ENCODE results near the gene PLD1. TPM values are rescaled to one million over a fixed set of nuclear protein-coding genes. Genes with fewer than 3 reads are reported as not detected.

PLD1 gene
- total RNA-seq, 2 donors from 2014 or later = 51.3 to 95.2 TPM

DNA sequence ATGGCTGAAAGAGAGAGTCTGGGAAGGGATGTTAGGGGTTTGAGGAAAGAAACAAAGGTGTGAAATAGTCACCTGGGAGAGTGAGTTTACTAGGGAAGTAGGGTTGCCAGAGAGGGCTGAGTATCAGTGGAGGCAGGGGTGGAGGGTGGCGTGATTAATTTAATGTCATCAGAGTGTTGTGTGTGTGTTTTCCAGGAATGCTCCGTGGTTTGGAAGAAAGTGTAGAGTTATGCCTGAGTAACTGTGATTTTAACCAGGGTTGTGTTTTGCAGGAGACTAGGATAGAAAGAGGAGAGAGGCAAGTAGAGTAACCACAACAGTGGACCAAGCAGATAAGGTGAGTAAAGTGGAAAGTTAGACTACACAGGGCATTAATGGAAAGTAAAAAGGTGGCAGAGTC, 27.2 kb downstream of the PLD1 start:
- Histone ChIP-seq H3K9me3 (no peaks in the 10 kb centered on the region), H3K4me1 (ENCODE audit: control insufficient read depth in 1 of 2, low read depth in 2 of 2) (peaks cover 5 to 6% of the 10 kb centered on the region in 2 donors), H3K27ac (no peak overlapping the region), H3K36me3 (no peaks in the 10 kb centered on the region), H3K4me3 (no peak overlapping the region), H3K27me3 (replicated peaks; ENCODE audit: insufficient read depth) (no peaks in the 10 kb centered on the region)
- TF ChIP-seq, protein P1, sequence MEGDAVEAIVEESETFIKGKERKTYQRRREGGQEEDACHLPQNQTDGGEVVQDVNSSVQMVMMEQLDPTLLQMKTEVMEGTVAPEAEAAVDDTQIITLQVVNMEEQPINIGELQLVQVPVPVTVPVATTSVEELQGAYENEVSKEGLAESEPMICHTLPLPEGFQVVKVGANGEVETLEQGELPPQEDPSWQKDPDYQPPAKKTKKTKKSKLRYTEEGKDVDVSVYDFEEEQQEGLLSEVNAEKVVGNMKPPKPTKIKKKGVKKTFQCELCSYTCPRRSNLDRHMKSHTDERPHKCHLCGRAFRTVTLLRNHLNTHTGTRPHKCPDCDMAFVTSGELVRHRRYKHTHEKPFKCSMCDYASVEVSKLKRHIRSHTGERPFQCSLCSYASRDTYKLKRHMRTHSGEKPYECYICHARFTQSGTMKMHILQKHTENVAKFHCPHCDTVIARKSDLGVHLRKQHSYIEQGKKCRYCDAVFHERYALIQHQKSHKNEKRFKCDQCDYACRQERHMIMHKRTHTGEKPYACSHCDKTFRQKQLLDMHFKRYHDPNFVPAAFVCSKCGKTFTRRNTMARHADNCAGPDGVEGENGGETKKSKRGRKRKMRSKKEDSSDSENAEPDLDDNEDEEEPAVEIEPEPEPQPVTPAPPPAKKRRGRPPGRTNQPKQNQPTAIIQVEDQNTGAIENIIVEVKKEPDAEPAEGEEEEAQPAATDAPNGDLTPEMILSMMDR (IDR thresholded peaks at IDR 0.05) = no peak
- ATAC-seq (ENCODE audit: insufficient number of reproducible peaks, low FRiP score, low read depth) (no peak), DNase-seq (ENCODE audit: low spot score) (no peak)

DNA sequence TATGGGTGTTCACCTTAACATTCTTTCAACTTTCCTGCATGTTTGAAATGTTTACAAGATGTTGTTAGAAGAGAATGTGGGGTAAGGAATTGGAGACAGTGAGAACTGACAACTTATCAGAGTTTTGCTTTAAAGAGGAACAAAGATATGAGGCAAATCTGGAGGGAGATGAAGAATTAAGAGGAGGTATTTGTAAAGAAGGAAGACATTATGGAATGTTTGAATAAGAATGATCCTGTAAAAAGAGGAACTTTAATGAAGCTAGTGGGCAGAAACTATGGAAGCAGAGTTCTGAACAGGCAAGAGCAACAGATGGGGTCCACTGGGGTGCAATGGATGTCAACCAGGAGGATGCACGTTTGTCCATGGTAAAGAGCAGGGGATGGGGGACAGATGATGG, 27.7 kb downstream of the PLD1 start:
- Histone ChIP-seq H3K4me3 (no peak overlapping the region), H3K36me3 (no peaks in the 10 kb centered on the region), H3K27me3 (replicated peaks; ENCODE audit: insufficient read depth) (no peaks in the 10 kb centered on the region), H3K4me1 (ENCODE audit: control insufficient read depth in 1 of 2, low read depth in 2 of 2) (peaks cover 5 to 6% of the 10 kb centered on the region in 2 donors), H3K9me3 (no peaks in the 10 kb centered on the region), H3K27ac (no peak overlapping the region)
- TF ChIP-seq, protein P1 (IDR thresholded peaks at IDR 0.05) = no peak
- DNase-seq (ENCODE audit: low spot score) (no peak), ATAC-seq (ENCODE audit: insufficient number of reproducible peaks, low FRiP score, low read depth) (no peak)

DNA sequence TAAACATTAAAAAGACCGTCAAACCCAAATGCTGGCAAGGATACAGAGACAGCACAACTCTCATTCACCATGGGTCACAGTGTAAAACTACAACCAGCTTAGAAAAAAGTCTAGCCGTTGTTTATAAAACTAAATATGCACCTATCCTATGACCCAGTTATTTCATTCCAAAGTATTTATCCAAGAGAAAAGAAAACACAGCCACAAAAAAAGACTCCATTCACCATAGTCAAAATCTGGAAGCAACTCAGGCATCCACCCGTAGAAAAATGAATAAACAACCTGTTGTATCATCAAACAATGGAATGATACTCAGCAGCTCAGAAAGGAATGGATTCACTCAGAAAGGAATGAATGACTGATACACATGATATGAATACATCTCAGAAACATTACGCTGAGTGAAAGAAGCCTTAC, 28.6 kb downstream of the PLD1 start:
- ATAC-seq (ENCODE audit: insufficient number of reproducible peaks, low FRiP score, low read depth) (no peak), DNase-seq (ENCODE audit: low spot score) (no peak)
- Histone ChIP-seq H3K36me3 (no peaks in the 10 kb centered on the region), H3K27ac (no peak overlapping the region), H3K9me3 (no peaks in the 10 kb centered on the region), H3K4me1 (ENCODE audit: control insufficient read depth in 1 of 2, low read depth in 2 of 2) (peaks cover 5 to 6% of the 10 kb centered on the region in 2 donors), H3K27me3 (replicated peaks; ENCODE audit: insufficient read depth) (no peaks in the 10 kb centered on the region), H3K4me3 (no peak overlapping the region)
- TF ChIP-seq, protein P1 (IDR thresholded peaks at IDR 0.05) = no peak

DNA sequence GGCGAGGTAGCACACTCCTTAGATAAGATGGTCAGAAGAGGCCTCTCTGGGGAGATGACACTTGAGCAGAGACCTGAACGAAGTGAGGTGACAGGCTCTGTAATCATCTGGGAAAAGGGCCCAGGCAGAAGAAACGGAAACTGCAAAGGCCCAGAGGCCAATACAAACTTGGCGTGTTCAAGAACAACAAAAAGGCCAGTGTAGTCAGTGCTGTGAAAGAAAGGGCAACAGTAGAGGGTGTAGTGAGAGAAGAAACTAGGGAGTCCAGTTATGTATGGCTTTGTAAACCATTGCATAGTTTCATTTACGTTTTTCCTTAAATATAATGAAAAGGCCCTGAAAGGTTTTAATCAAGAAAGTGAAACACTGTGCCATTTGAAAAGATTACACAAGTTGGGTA, 31.8 kb downstream of the PLD1 start:
- H3K27me3 ChIP-seq (replicated peaks; ENCODE audit: insufficient read depth) = no peaks in the 10 kb centered on the region
- no peaks in the 10 kb centered on the region for H3K36me3 ChIP-seq
- no peak for ATAC-seq (ENCODE audit: insufficient number of reproducible peaks, low FRiP score, low read depth)

DNA sequence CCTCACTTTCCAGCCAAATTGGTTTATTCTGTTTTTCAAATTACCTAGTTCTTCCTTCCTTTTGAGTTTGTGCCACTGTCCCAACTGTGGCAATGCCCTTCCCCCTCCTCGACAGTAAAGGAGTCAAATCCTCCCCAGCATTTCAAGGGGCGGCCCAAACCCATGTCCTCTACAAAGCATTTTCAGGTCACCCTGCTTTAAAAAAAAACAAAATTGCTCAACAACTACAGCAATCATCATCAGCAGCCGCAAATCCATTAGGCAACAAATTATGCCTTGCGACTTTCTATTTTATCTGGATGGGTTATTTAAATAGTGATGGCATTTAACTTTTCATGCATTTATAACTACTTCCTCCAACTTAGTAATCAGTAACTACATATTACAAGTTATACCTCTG, 32.7 kb downstream of the PLD1 start:
- no peaks in the 10 kb centered on the region for H3K9me3 ChIP-seq
- DNase-seq (ENCODE audit: low spot score) = no peak
- TF ChIP-seq, protein P1 (IDR thresholded peaks at IDR 0.05) = no peak
- H3K36me3 ChIP-seq = no peaks in the 10 kb centered on the region
- H3K4me3 ChIP-seq = no peak overlapping the region
- no peak for ATAC-seq (ENCODE audit: insufficient number of reproducible peaks, low FRiP score, low read depth)
- H3K27ac ChIP-seq = no peak overlapping the region
- H3K27me3 ChIP-seq (replicated peaks; ENCODE audit: insufficient read depth) = no peaks in the 10 kb centered on the region
- H3K4me1 ChIP-seq (ENCODE audit: control insufficient read depth in 1 of 2, low read depth in 2 of 2) = peaks cover 5 to 6% of the 10 kb centered on the region in 2 donors

More for the DNA sequence above, 31.8 kb downstream of the PLD1 start:
- peaks cover 5 to 6% of the 10 kb centered on the region in 2 donors for H3K4me1 ChIP-seq (ENCODE audit: control insufficient read depth in 1 of 2, low read depth in 2 of 2)
- no peak for DNase-seq (ENCODE audit: low spot score)
- H3K27ac ChIP-seq = no peak overlapping the region
- TF ChIP-seq, protein P1 (IDR thresholded peaks at IDR 0.05) = no peak
- no peak overlapping the region for H3K4me3 ChIP-seq
- no peaks in the 10 kb centered on the region for H3K9me3 ChIP-seq

Data from thoracic aorta (tissue), 2 donors.